Spinal cord (tissue), 10 donors: ENCODE results near the gene ARL17A. TPM values are rescaled to one million over a fixed set of nuclear protein-coding genes. Genes with fewer than 3 reads are reported as not detected.
"Not testable (repeated sequence)": the region's sequence is repeated elsewhere in the genome, so short reads cannot be mapped to it uniquely, and the experiment has no call there.

Experiments used
- DNase-seq, 6 donors: peaks; one replicate each; pipeline versions ENCODE4 v3.0.0 to v3.0.0-alpha.2; 2013 to 2015; ENCODE audit warnings: low spot score in 6 of 6, low read depth in 4 of 6
- H3K27ac ChIP-seq: one replicate; pipeline ENCODE4 v1.5.1; 2013; ENCODE audit warnings: low read depth, low read length, control low read depth
- H3K27me3 ChIP-seq: one replicate; pipeline ENCODE4 v1.6.1; 2013; ENCODE audit warnings: low read length; ENCODE audit not compliant: control insufficient read depth, insufficient read depth
- H3K36me3 ChIP-seq: one replicate; pipeline ENCODE4 v1.6.1; 2013; ENCODE audit warnings: low read length; ENCODE audit not compliant: control insufficient read depth, insufficient read depth
- H3K4me1 ChIP-seq: one replicate; pipeline ENCODE4 v1.6.1; 2013; ENCODE audit warnings: low read length; ENCODE audit not compliant: control insufficient read depth, insufficient read depth
- H3K4me3 ChIP-seq: one replicate; pipeline ENCODE4 v1.5.1; 2013; ENCODE audit warnings: low read depth, low read length, control low read depth
- H3K9me3 ChIP-seq: one replicate; pipeline ENCODE4 v1.6.1; 2013; ENCODE audit warnings: low read length; ENCODE audit not compliant: control insufficient read depth, insufficient read depth
- WGBS: methylation state at CpG from one replicate; pipeline ENCODE4 v1.1.5; 2013; ENCODE audit warnings: missing lambda C conversion rate; ENCODE audit not compliant: insufficient coverage; 5-methylcytosine and 5-hydroxymethylcytosine counted together
- polyA plus RNA-seq, 2 donors: library from polyadenylated mRNA; unstranded; fragments of 120-200 nt; gene quantifications; one replicate each; pipeline ENCODE4 v1.2.1, GENCODE V29; 2013; ENCODE audit not compliant: insufficient read length in 2 of 2
- total RNA-seq, 2 donors: library from RNA; depleted of rRNA in 1 of 2; stranded (reverse); fragments of 120-200 nt in 1 of 2; fragments of >200 nt in 1 of 2; gene quantifications; one replicate each; pipeline versions ENCODE4 v1.2.3 to v1.2.4, GENCODE V29; 2013 to 2014
- donor health status: healthy.

ARL17A gene
- total and polyA plus RNA-seq, 4 donors = 7.6 to 47.4 (median 23.2) TPM

DNA sequence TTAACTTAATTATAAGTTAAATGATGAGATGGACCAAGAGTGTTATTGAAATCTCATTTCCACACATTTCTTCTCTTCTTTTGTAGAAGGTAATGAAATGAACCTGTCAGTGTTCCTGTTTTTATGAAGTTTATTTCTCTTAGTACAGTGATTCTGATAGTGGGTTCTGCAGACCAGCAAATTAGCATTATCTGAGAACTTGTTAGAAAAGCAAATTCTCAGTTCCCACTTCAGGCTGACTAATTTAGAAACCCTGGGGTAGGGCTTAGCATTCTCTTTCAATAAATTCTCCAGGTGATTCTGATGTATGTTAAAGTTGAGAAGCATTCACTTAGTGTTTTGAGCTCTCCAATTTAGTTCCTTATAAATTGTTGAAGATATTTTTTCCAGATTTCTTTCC lies 23.6 kb upstream of the ARL17A start:
- H3K27ac ChIP-seq, H3K27me3 ChIP-seq, H3K4me1 ChIP-seq, H3K36me3 ChIP-seq, DNase-seq, H3K9me3 ChIP-seq, H3K4me3 ChIP-seq: not testable (repeated sequence)

GRCh38 chr17:46600767-46601166 lies 21.3 kb upstream of the ARL17A start:
- not testable (repeated sequence) for H3K27ac ChIP-seq, H3K4me1 ChIP-seq, H3K36me3 ChIP-seq, DNase-seq, H3K4me3 ChIP-seq, H3K27me3 ChIP-seq, H3K9me3 ChIP-seq
- no CpG with 5 or more reads among the region's 3 CpGs for WGBS

GRCh38 chr17:46598344-46598931 lies 18.9 kb upstream of the ARL17A start:
- H3K4me3 ChIP-seq, H3K36me3 ChIP-seq, H3K9me3 ChIP-seq, H3K4me1 ChIP-seq, DNase-seq, H3K27ac ChIP-seq, H3K27me3 ChIP-seq: not testable (repeated sequence)
- WGBS = no CpG with 5 or more reads among the region's 3 CpGs

DNA sequence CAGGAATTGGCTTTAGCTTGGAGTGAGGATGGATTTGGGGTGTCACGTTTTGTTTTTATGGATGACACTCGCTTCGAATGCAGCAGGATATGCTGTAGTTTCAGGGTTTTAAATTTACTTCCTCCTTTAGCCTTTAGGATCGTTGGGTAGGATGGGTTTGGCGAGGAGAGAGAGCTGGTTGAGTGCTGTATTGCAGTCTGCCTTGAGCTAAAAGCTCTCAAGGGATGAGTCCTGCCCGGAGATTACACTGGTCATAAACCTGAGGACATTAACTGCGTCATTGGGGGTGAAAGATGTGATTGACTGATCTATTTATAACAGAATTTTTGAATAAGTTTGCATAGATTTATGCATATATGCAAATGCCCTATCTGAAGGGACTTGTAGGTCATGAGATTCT lies 11.8 kb upstream of the ARL17A start:
- WGBS = no CpG with 5 or more reads among the region's 7 CpGs
- not testable (repeated sequence) for H3K27ac ChIP-seq, H3K36me3 ChIP-seq, H3K4me1 ChIP-seq, H3K4me3 ChIP-seq, H3K9me3 ChIP-seq, H3K27me3 ChIP-seq, DNase-seq

- not testable (repeated sequence) for DNase-seq, H3K4me1 ChIP-seq, H3K36me3 ChIP-seq, H3K9me3 ChIP-seq, H3K27ac ChIP-seq, H3K4me3 ChIP-seq, H3K27me3 ChIP-seq
- WGBS = no CpG with 5 or more reads among the region's 95 CpGs
Observed at GRCh38 chr17:46590157-46591146, 11.0 kb upstream of the ARL17A start, which contains the start of gene NSF. Gene NSF (plus strand): TSS chr17:46590669. CDS start chr17:46590776, 107 bp downstream.

DNA sequence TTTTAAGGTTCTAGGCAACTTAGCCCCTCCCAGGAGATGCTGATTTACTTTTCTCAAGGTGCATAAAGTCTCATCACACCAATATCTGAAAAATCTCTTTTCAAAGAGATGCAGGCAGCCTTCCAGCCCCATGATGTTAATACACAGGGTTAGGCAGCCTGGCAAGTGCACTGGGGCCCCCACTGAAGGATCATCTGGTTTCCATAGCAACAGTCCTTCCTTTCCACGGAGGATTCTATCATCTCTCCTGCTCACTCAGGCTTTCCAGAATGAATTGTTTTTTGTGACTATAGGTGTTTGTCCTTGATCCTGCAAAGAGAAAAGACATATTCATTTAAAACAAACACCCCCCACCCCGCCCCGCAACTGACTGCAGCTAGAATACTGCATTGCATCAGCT lies 6.0 kb upstream of the ARL17A start:
- H3K9me3 ChIP-seq, H3K27me3 ChIP-seq, DNase-seq, H3K4me1 ChIP-seq, H3K36me3 ChIP-seq, H3K27ac ChIP-seq, H3K4me3 ChIP-seq: not testable (repeated sequence)
- WGBS = no CpG with 5 or more reads among the region's 3 CpGs

- H3K4me1 ChIP-seq, H3K27me3 ChIP-seq, H3K27ac ChIP-seq, H3K36me3 ChIP-seq, DNase-seq, H3K9me3 ChIP-seq, H3K4me3 ChIP-seq: not testable (repeated sequence)
- WGBS = no CpG with 5 or more reads among the region's 18 CpGs
Observed at GRCh38 chr17:46580082-46580481, 591 bp upstream of the ARL17A start.

DNA sequence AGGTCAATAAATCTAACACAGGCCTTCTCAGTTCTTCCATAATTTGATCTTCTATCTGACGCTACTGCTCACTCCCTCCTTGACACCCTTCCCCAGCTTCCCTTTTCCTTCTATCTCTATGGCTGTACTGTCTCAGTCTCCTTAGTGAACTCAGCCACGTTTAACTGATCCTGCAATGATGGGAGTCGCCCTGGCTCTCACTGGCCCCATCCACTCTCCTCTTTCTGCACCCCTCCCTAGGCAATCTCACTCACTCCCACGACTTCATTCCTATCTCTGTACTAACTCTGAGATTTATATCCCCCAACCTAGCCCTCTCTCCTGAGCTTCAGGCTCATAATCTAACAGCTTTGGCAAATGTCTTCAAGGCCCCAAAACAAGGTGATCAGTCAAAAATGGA lies 7.7 kb downstream of the ARL17A start:
- H3K27ac ChIP-seq, H3K4me3 ChIP-seq, DNase-seq, H3K9me3 ChIP-seq, H3K36me3 ChIP-seq, H3K4me1 ChIP-seq, H3K27me3 ChIP-seq: not testable (repeated sequence)
- WGBS = no CpG with 5 or more reads among the region's 4 CpGs

GRCh38 chr17:46566980-46567379 lies 12.5 kb downstream of the ARL17A start:
- not testable (repeated sequence) for H3K9me3 ChIP-seq, H3K4me1 ChIP-seq, H3K36me3 ChIP-seq, H3K27me3 ChIP-seq, DNase-seq, H3K27ac ChIP-seq, H3K4me3 ChIP-seq
- WGBS = no CpG with 5 or more reads among the region's 1 CpG

GRCh38 chr17:46566284-46566683 lies 13.2 kb downstream of the ARL17A start:
- not testable (repeated sequence) for H3K4me3 ChIP-seq, H3K36me3 ChIP-seq, DNase-seq, H3K27me3 ChIP-seq, H3K4me1 ChIP-seq, H3K9me3 ChIP-seq, H3K27ac ChIP-seq
- no CpG with 5 or more reads among the region's 2 CpGs for WGBS
